NCI-H2196 (cell line): Measurements from ENCODE around the gene MMP3.

Source experiments
- DNase-seq: peaks from one replicate; lab custom pipeline; 2025; ENCODE audit not compliant: unreplicated experiment; lab: John Stamatoyannopoulos, UW

Gene MMP3

DNA sequence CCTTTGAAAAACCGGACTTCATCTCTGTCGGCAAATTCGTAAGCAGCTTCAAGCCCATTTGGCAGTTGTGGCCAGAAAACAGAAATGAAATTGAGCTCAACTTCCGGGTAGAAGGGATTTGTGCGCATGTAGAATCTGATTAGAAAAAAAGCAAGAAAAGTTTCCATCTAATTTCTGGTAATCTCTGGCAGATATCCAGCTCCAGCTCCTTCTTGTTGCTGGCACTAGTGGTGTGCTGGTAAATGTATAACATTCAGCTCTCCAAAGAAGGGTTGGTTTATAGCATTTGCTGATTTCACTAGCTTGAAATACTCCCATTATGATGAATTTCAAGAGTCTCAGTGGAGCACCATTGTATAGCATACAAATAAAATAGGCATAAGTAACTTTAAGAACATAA lies 50.8 kb downstream of the MMP3 start:
- DNase-seq, result no peak

DNA sequence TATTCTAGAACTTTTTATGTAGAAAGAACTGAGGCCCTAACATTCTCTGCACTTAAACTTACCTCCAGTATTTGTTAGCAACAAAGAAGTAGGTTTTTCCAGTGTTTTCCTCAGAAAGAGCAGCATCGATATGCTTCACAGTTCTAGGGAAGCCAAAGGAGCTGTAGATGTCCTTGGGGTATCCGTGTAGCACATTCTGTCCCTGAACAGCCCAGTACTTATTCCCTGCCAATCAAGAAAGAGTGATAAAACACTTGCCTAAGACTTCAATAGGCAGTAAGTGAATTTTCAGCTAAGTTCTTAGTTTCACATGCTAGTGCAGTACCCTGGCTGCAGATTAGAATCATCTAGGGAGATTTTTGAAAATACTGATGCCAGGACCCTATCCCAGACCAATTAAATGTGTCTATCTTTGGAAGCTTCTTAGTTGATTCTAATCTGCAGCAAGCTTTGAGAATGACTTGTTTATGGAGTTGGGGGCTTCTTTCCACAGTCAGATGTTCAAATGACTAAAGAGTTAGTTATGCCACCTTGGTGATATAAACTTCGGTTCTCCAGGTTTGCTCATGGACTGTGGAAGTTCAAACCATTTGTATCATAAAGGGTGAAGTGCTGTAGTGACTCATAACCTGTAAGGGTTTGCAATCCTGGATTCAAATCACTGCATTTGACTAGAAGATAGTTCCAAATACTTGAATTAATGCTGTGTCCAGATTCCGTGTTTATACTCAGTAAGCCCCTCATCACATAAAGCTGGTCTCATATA lies 52.0 kb downstream of the MMP3 start:
- DNase-seq, result no peak

- DNase-seq, result no peak
Observed at GRCh38 chr11:102788334-102788995, 54.9 kb downstream of the MMP3 start.
